Muscle of arm (tissue), 14 donors: Measurements from ENCODE around the gene TRAPPC13. TPM values are rescaled to one million over a fixed set of nuclear protein-coding genes. Genes with fewer than 3 reads are reported as not detected.
A peak's percentile ranks its signal among the peaks of the same experiment; 100 is the strongest.
"Not testable (repeated sequence)": the region's sequence is repeated elsewhere in the genome, so short reads cannot be mapped to it uniquely, and the experiment has no call there.

Experiments used
- DNase-seq: peaks from one replicate; pipeline ENCODE4 v3.0.0-alpha.2; 2013
- long read RNA-seq, 11 donors: transcript quantifications; one replicate each; lab custom pipeline, GENCODE V29; 2026
- polyA plus RNA-seq, 12 donors: library from polyadenylated mRNA; unstranded; fragments of 120-200 nt; gene quantifications; one replicate each; pipeline ENCODE4 v1.2.1, GENCODE V29; 2013; ENCODE audit not compliant: insufficient read length in 12 of 12

TRAPPC13 gene, protein sequence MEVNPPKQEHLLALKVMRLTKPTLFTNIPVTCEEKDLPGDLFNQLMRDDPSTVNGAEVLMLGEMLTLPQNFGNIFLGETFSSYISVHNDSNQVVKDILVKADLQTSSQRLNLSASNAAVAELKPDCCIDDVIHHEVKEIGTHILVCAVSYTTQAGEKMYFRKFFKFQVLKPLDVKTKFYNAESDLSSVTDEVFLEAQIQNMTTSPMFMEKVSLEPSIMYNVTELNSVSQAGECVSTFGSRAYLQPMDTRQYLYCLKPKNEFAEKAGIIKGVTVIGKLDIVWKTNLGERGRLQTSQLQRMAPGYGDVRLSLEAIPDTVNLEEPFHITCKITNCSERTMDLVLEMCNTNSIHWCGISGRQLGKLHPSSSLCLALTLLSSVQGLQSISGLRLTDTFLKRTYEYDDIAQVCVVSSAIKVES
- polyA plus RNA-seq: 10 to 100 TPM in 11 of 12 donors, not detected in 1; 17.6 to 29.7 (median 22.1) TPM
- long read RNA-seq, donor 1, partial matches to known transcripts: 0 of 5 reads
- long read RNA-seq, donor 1, other reads (novel, unspliced or antisense): 0 of 5 reads
- long read RNA-seq, donor 2: 0 reads
- long read RNA-seq, donor 3, partial matches to known transcripts: 11 of 12 reads
- long read RNA-seq, donor 3, other reads (novel, unspliced or antisense): 0 of 12 reads
- long read RNA-seq, donor 4, partial matches to known transcripts: 0 of 2 reads
- long read RNA-seq, donor 4, other reads (novel, unspliced or antisense): 0 of 2 reads
- long read RNA-seq, donor 5, partial matches to known transcripts: 9 of 16 reads
- long read RNA-seq, donor 5, other reads (novel, unspliced or antisense): 0 of 16 reads
- long read RNA-seq, donor 6, full-length matches to known transcripts: 2 of 2 reads
- long read RNA-seq, donor 6, partial matches to known transcripts: 0 of 2 reads
- long read RNA-seq, donor 6, other reads (novel, unspliced or antisense): 0 of 2 reads
- long read RNA-seq, donor 7, partial matches to known transcripts: 0 of 2 reads
- long read RNA-seq, donor 7, other reads (novel, unspliced or antisense): 0 of 2 reads
- long read RNA-seq, donor 8, partial matches to known transcripts: 0 of 2 reads
- long read RNA-seq, donor 8, other reads (novel, unspliced or antisense): 0 of 2 reads
- long read RNA-seq, donor 9, partial matches to known transcripts: 0 of 1 reads
- long read RNA-seq, donor 9, other reads (novel, unspliced or antisense): 0 of 1 reads
- long read RNA-seq, donor 10, full-length matches to known transcripts: 2 of 2 reads
- long read RNA-seq, donor 10, partial matches to known transcripts: 0 of 2 reads
- long read RNA-seq, donor 10, other reads (novel, unspliced or antisense): 0 of 2 reads
- long read RNA-seq, donor 11, partial matches to known transcripts: 21 of 26 reads
- long read RNA-seq, donor 11, other reads (novel, unspliced or antisense): 0 of 26 reads

DNA sequence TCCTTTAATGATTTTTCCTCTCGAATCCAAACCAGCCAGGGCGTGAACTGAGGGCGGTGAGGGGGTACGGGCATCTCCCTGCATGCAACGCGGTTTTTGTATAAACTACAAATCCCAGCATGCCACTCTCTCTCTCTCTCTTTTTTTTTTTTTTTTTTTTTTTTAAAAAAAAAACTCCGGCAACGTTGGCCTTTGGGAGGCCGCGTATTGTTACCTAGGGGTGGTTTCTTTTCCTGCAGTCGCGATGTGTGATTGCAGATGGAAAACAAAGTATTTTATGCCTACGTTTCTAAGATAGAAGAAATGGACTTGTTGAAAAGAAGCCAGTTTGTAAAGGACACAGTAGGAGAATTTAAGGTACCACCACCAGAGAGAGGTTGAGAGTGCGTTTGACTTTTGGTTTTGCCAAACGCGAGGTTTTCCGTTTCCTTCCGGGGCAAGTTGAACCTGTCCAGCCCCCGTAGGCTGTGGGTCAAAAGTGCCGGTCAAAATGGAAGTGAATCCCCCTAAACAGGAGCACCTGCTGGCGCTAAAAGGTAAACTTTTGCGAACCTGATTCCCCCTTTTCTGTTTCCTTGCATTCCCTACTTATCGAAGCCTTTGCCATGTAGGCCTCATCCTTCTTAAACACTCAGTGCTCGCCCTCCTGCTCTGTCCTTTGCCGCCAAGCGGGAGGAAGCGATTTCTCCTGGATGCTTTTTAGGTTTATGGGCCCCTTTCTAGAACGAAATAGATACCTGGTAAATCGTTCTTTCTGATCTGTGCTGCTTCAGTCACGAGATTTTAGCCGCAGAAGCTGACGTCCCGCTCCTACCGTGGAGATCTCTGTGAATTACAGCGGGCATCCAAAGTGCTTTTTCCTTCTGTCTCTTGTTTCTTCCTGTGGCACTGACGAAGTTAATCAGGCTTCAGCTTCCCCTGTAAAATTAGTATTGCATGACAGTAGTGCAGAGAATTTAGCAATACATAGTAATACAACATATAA, at the start of gene TRAPPC13, which contains the start of gene SHLD3:
Gene TRAPPC13, plus strand, starts transcription at position 457 of the 985 bp plus-strand sequence. Its CDS starts 34 bp downstream, at position 491.
Gene SHLD3, plus strand, starts transcription at position 457 of the 985 bp plus-strand sequence. CDS start 4,561 bp downstream, outside the sequence.
- peak; percentile 93 for DNase-seq

DNA sequence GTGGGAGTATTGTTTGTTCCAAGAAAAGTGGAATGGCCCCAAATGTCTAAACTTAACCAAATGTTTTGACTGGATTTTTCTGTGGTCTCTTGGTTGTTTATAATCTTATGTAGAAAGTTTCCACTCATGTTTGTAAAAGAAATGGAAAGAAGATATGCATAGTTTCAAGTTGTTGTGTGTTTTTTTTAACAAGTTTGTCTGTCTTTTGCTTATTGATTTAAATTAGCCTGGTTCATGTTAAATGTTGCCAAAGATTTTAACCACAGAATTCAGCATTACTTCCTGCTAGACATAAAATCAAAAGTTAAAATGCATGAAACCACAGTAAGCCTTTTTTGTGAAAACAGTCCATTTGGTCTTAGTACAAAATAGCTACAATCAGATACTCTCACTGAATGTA, 47.7 kb upstream of the TRAPPC13 start:
- DNase-seq: no peak

DNA sequence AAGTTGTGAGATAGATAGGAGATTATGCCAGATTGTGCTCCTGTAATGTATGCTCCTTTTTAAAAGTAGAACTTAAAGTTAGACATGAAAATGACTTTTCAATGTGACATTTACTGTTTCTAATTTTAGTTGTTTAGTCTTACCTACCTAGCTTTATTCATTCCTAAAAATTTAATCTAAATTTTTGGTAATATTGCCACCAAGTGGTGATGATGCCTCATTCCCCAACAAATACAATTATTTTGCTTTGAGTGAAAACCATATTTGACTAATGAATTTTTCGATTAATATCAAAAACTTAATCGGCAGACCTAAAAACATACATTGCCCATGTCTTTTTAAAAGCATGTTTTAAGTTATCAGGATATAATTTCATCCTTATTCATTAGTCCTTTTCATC, 36.1 kb upstream of the TRAPPC13 start:
- DNase-seq: no peak

DNA sequence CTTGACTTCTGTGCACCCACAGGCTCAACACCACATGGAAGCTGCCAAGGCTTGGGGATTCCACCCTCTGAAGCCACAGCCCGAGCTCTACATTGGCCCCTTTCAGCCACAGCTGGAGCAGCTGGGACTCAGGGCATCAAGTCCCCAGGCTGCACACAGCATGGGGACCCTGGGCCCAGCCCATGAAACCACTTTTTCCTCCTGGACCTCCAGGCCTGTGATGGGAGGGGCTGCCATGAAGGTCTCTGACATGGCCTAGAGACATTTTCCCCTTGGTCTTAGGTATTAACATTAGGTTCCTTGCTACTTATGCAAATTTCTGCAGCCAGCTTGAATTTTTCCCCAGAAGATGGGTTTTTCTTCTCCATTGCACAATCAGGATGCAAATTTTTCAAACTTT, 23.1 kb upstream of the TRAPPC13 start:
- not testable (repeated sequence) for DNase-seq

DNA sequence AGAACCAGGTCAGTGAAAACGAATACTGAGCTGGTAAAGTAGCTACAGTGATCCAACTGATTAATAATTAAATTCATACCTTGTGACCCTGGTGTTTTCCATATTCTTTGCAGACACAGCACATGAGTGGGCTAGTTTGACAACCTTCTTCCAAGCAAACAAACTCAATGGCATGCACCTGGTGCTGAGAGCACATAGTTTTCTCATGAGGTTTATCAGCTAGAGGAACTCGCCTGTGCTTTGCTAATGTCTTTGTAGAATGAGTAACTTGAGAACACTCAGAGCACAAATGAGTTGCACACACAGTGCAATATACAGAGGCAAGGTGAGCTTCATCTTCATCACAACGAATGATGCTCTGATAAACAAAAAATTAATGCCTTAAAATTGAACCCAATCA, 13.3 kb upstream of the TRAPPC13 start:
- no peak for DNase-seq

DNA sequence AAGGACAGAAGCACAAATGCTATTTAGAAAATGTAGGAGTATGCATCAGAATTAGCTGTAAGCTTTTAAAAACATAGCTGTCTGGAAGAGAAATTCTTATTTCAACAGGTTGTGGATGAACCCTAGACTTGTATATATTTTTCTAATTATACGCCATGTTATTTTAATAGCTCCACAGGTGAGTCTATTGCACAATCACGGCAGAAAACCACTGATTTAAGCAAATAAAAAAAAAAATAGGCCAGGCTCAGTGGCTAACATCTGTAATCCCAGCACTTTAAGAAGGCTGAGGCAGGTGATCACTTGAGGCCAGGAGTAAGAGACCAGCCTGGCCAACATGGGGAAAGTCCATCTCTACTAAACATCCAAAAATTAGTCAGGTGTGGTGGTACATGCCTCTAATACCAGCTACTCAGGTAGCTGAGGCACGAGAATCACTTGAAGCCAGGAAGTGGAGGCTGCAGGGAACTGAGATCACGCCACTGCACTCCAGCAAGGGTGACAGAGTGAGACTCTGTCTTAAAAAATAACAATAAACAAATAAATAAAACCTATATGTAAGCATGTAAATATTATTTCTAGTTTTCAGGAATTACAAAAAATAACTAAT, 12.4 kb upstream of the TRAPPC13 start:
- DNase-seq: no peak

DNA sequence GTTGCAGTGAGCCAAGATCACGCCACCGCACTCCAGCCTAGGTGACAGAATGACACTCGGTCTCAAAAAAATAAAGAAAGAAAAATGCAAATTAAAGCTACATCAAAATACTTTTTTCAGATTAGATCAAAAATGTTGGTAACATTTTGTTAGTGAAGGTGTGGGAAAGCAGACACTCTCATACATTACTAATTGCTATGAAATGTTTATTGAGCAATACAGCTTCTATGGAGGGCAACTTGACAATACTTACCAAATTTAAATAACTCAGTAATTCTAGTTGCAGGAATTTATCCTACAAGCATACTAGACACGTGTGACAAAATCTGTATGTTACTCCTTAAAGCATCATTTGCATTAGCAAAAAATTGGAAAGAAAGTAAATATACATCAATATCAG, 4.8 kb upstream of the TRAPPC13 start:
- DNase-seq: no peak

DNA sequence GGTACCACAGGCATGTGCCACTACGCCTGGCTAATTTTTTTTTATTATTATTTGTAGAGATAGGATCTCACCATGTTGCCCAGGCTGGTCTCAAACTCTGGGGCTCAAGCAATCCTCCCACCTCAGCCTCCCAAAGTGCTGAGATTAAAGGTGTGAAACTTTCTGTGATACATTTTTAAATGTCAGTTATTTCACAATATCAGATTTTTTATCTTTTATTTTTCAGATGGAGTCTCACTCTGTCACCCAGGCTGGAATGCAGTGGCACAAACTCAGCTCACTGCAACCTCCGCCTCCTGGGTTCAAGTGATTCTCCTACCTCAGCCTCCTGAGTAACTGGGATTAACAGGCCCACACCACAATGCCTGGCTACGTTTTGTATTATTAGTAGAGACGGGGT, 2.9 kb upstream of the TRAPPC13 start:
- DNase-seq: not testable (repeated sequence)

DNA sequence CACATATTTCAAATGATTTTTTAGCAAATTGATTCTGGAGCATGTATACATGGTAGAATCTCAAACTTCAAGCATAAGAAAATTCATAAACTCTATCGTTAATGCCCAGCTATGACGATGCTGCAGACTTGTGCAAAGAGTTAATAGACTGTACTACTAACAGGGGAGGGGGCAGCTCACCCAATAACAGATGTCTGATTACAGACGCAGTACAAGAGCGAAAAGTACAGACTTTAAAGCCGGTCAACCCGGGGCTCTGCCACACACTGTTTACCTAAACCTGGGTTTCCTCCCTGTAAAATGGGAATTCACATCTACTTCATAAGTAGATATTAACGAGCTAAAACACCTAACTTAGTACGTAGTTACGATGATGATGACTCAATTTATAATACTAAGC, 1.3 kb upstream of the TRAPPC13 start:
- DNase-seq: no peak

DNA sequence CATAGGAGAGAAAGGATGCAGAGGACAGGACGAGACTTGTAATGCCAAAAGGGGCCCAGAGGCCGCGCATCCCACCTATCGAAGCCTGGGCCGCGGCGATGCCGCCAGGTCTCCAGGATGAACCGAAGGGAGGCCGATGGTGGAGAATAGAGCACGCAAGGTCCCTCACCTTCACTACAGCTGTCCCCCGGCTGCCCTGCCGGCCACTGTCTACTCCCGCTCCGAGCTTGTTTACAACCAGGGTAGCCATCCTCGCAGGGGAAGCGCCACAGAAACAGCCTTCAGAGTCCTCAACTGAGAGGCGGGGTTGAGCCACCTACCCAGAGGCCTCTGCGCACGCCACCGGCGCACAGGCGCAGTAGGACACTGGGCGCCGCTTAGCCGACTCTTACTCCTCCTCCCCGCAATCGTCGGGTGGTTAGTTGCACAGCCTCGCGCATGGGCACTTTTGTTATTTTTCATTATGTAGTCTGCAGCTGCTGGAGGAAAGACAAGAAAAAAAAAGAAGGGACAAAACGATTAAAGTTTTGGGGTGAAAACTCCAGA, 729 bp upstream of the TRAPPC13 start, which contains the start of gene TRIM23:
Gene TRIM23, minus strand, starts transcription at position 309 of the 546 bp plus-strand sequence. Its CDS starts 59 bp downstream, at position 250.
- peak; percentile 95 for DNase-seq

DNA sequence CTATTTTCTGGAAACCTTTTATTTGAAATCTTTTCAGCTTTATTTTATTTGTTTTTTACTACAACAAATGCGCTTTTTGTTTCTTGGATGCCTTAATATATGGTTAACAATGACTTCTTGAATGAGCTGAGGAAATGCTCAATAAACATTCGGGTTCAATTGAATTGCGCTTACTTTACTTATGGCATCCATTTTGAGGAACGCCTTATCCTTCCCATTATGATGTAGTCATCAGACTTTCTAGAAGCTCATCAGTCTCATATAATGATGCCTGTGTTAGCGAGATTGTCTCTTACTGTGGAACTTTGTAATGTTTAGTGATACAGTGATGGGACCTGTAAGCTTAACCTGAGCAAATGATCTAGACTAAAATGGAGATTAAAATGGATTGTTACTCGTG, 916 bp downstream of the TRAPPC13 start:
- no peak for DNase-seq

DNA sequence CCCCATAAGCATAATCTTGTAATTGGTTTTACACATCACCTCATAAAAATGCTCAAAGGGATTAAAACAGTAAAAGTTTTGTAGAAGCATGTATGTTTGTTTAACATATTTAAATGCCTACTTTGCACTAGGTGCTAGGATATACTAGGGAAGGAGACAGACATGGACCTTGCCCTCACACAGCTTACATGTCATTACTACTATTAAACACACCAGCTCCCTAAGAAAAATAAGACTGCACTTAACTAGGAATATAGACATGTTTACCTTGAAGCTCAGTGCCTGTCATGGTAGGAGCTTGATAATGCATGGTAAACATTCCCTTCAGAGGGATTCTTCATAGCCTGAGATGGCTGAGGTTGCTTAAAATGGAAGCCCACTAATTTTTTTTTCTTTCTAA, 6.2 kb downstream of the TRAPPC13 start:
- DNase-seq: no peak

DNA sequence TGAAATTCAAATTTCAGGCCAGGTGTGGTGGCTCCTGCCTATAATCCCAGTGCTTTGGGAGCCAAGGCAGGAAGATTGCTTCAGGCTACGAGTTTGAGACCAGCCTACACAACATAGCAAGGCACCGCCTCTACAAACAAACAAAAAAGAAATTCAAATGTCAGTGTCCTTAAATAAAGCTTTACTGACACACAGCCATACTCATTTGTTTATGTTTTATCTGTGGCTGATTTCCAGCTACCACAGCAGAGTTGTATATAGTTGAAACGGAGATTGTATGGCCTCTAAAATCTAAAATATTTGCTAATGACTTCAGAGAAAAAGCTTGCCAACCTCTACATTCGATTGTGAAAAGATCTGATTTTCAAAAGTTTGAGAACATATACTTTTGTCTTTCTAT, 15.4 kb downstream of the TRAPPC13 start:
- DNase-seq: no peak

DNA sequence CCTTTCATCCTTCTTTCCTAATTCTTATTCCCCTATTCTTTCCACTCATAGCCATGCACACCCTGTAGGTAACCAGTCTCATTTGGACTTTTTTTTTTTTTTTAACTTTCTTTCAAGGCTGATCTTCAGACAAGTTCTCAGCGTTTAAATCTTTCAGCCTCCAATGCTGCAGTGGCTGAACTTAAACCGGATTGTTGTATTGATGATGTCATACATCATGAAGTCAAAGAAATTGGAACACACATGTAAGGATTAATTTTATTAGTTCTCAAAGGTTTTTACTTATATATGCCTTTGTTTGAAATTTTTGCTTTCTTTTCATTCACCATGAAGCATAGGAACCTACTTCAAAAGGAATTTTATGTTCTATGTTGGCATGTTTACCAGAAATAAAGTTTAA, 22.1 kb downstream of the TRAPPC13 start:
- DNase-seq: no peak

DNA sequence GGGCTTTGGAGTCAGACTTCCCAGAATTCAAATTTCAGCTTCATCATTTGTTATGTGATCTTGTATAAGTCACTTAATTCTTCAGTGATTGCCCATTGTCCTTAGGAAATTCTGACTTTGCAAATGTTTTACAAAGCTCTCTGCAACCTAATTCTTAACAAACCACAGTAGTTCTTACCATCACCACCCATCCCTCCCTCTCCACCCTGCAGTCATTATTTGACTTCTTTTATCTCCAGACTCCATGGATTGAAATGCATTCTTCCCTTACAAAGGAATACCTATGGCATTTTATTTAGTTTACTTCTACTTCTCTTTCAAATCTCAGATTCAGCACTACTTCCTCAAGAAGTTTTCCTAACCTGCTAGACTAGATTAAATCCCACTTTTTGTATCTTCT, 23.1 kb downstream of the TRAPPC13 start:
- DNase-seq: no peak

DNA sequence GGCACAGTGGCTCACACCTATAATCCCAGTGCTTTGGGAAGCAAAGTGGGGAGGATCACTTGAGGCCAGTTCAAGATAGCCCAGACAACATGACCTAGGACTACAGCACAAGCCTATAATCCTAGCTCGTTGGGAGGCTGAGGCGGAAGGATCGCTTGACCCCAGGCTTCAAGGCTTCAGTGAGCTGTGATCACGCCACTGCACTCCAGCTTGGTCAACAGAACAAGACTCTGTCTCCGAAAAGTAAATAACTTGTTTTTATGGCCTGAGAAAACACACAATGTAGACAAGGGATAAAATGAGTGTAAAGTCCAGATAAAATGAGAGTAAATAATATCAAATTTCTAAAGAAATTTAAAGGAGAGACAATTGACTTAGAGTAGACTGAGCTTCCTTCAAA, 26.3 kb downstream of the TRAPPC13 start:
- no peak for DNase-seq

DNA sequence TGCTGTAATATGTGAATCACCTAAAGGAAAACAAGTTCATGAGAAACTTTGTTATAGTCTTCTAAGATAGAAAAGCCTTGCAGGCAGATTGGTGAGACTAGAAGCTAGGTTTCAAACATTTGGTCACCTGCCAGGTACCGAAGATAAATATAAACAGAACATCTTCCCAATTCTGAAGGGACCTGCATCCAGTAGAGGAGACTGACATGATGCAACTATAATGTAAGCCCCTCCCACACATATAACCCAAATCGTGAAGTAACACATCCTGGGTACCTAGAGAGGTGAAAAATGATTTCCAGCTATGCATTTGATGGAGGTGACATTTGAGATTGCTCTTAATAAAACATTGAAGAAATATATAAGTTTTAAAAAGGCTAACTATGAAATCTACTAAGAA, 29.9 kb downstream of the TRAPPC13 start:
- DNase-seq: no peak

DNA sequence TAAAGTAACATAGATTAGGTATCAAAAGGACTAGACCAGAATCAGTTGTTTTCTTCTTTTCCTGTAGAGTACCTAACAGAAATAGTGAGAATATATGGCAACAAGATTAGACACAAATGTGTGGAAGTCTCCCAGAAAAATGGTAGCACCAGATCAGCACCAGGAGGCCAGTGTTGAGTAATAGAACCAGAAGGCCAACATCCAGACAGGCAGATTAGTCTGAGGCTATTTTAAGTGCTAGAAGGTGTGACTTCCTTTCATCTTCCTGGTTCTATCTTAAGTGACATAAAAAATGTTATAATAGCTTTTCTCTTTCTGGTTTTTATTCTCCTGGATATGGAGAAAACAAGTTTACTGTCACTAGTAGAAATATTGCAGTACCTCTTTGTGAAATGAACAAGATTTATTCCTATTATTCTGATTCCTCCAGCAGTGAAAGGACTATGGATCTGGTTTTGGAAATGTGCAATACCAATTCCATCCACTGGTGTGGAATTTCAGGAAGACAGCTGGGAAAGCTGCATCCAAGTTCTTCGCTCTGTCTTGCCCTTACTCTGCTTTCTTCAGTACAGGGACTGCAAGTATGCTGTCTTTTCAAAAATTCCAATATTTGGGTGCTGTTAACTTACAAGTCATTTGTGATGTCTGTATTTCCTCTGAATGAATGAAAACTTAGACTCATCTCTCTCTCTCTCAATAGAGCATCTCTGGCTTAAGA, 39.1 kb downstream of the TRAPPC13 start:
- peak; percentile 1 for DNase-seq

DNA sequence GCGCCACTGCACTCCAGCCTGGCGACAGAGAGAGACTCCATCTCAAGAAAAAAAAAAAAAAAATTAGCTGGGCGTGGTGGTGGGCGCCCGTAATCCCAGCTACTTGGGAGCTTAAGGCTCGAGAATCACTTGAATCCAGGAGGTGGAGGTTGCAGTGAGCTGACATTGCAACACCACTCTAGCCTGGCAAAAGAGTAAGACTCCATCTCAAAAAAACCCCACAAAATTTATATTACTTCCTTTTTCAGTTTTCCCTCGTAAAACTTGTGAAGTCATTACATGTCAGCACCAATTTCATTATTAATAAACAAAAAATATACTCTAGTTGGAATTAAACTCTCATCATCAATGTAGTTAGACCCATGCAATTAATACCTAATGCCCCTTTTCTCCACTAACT, 43.9 kb downstream of the TRAPPC13 start:
- no peak for DNase-seq
